Colonic mucosa (tissue), 4 donors: ENCODE measurements around the gene PHLPP2. TPM values are rescaled to one million over a fixed set of nuclear protein-coding genes. Genes with fewer than 3 reads are reported as not detected.

Experiments used
- DNase-seq: peaks from one replicate; pipeline ENCODE4 v3.0.0-alpha.2; 2020
- H3K27ac ChIP-seq: fragments of 200-600 bp; one replicate; pipeline ENCODE4 v1.8.0; 2021
- H3K27me3 ChIP-seq: fragments of 200-600 bp; one replicate; pipeline ENCODE4 v1.8.0; 2021
- H3K36me3 ChIP-seq: fragments of 200-600 bp; one replicate; pipeline ENCODE4 v1.8.0; 2021
- H3K4me1 ChIP-seq: fragments of 200-600 bp; one replicate; pipeline ENCODE4 v1.8.0; 2021; ENCODE audit warnings: mild to moderate bottlenecking
- H3K4me3 ChIP-seq: fragments of 200-600 bp; one replicate; pipeline ENCODE4 v1.8.0; 2021
- H3K9ac ChIP-seq, 2 donors: one replicate each; pipeline ENCODE4 v1.7.0; 2013; ENCODE audit warnings: control low read depth in 2 of 2, low read depth in 2 of 2, low read length in 2 of 2
- H3K9me3 ChIP-seq: fragments of 200-600 bp; one replicate; pipeline ENCODE4 v1.8.0; 2021
- intact Hi-C: fragments of 100-400 bp; cut with DNase I; formaldehyde crosslinking; loops from one replicate; pipeline ENCODE4 v1.14.1; 2022
- total RNA-seq, 2 donors: library from RNA; stranded (reverse); fragmentation: NEBNext Ultra II Directional in 1 of 2; extraction: Animal tissue kit (Norgen Biotek cat#: 25700) in 1 of 2; gene quantifications; one replicate each; pipeline ENCODE4 v1.2.1, GENCODE V29; 2021
- TF ChIP-seq, protein P1 (sequence below): fragments of 200-600 bp; IDR thresholded peaks from one replicate; pipeline ENCODE4 v1.8.0; 2022; ENCODE audit warnings: antibody characterized with exemption, mild to moderate bottlenecking
- donor health status: healthy.
- donor health status: DM: no; HTN: no; CAD: no.
- donor health status: DM: no; HTN: no; CAD: no.

The PHLPP2 gene
- total RNA-seq, 2 donors from 2014 or later = 23.5 to 53.1 TPM

DNA sequence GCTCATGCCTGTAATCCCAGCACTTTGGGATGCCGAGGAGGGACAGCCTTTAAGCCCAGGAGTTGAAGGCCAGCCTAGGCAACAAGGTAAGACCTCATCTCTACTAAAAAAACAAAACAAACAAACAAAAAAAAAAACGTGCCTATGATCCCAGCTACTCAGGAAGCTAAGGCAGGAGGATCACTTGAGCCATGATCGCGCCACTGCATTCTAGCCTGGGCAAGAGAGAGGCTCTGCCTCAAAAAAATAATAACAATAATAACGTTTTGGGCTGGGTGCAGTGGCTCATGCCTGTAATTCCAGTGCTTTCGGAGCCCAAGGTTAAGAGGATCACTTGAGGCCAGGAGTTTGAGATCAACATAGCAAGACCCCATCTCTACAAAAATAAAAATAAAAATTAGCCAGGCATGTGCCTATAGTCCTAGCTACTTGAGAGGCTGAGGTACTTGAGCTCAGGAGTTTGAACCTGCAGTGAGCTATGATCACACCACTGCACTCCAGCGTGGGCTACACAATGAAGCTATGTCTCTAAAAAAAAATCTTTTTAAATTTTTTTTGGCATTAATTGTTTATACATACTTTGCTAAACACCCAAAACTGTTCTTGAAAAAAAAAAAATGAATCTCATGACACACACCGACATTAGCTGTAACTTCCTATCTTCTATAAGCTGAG lies 3.3 kb downstream of the PHLPP2 start:
- H3K36me3 ChIP-seq = no peaks in the 10 kb centered on the region
- no peak for DNase-seq
- H3K9me3 ChIP-seq = no peaks in the 10 kb centered on the region
- no peaks in the 10 kb centered on the region for H3K4me1 ChIP-seq
- TF ChIP-seq, protein P1, sequence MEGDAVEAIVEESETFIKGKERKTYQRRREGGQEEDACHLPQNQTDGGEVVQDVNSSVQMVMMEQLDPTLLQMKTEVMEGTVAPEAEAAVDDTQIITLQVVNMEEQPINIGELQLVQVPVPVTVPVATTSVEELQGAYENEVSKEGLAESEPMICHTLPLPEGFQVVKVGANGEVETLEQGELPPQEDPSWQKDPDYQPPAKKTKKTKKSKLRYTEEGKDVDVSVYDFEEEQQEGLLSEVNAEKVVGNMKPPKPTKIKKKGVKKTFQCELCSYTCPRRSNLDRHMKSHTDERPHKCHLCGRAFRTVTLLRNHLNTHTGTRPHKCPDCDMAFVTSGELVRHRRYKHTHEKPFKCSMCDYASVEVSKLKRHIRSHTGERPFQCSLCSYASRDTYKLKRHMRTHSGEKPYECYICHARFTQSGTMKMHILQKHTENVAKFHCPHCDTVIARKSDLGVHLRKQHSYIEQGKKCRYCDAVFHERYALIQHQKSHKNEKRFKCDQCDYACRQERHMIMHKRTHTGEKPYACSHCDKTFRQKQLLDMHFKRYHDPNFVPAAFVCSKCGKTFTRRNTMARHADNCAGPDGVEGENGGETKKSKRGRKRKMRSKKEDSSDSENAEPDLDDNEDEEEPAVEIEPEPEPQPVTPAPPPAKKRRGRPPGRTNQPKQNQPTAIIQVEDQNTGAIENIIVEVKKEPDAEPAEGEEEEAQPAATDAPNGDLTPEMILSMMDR = no peak
- H3K27ac ChIP-seq = peak overlapping the region; percentile 92
- H3K27me3 ChIP-seq = no peaks in the 10 kb centered on the region
- intact Hi-C loops = no loop called here
- peak overlapping the region in 1 of 2 donors; percentile 53 for H3K9ac ChIP-seq
- H3K4me3 ChIP-seq = no peak overlapping the region

GRCh38 chr16:71712501-71712900 lies 12.0 kb downstream of the PHLPP2 start:
- peaks cover 7% of the 10 kb centered on the region for H3K4me1 ChIP-seq
- no peaks in the 10 kb centered on the region for H3K9me3 ChIP-seq
- TF ChIP-seq, protein P1 = no peak
- H3K27me3 ChIP-seq = no peaks in the 10 kb centered on the region
- H3K9ac ChIP-seq = no peak overlapping the region
- H3K36me3 ChIP-seq = no peaks in the 10 kb centered on the region
- intact Hi-C loops = no loop called here
- H3K4me3 ChIP-seq = no peak overlapping the region
- DNase-seq = no peak
- no peak overlapping the region for H3K27ac ChIP-seq

DNA sequence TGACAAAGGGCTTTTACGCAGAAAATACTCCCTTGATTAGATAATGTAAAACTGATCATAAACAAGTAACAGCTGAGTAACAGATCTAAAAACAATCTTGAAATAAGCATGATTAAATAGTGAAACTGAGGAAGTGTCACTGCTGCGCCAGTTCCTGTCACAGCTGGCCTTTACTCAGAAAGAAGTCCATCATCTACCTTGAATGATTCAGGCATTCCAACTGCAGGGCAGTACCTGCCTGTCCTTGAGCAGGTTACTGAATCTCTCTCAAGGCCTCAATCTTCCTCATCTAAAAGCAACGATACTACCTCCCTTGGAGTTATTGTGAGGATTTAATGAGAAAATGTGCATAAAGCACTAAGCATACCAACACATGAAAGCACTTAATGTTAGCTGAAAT lies 12.7 kb downstream of the PHLPP2 start:
- intact Hi-C loops = no loop called here
- H3K27me3 ChIP-seq = no peaks in the 10 kb centered on the region
- no peak overlapping the region for H3K4me3 ChIP-seq
- H3K9ac ChIP-seq = no peak overlapping the region
- TF ChIP-seq, protein P1 = no peak
- H3K9me3 ChIP-seq = no peaks in the 10 kb centered on the region
- DNase-seq = no peak
- no peaks in the 10 kb centered on the region for H3K36me3 ChIP-seq
- H3K27ac ChIP-seq = no peak overlapping the region
- H3K4me1 ChIP-seq = peaks cover 7% of the 10 kb centered on the region

GRCh38 chr16:71709229-71709781 lies 15.2 kb downstream of the PHLPP2 start:
- Histone ChIP-seq H3K9me3 (no peaks in the 10 kb centered on the region), H3K9ac (peak overlapping the region in 1 of 2 donors; percentile 19), H3K4me3 (no peak overlapping the region), H3K4me1 (peaks cover 7% of the 10 kb centered on the region), H3K36me3 (no peaks in the 10 kb centered on the region), H3K27me3 (no peaks in the 10 kb centered on the region), H3K27ac (peak overlapping the region; percentile 74)
- intact Hi-C loops = no loop called here
- no peak for DNase-seq
- TF ChIP-seq, protein P1 = no peak

- Histone ChIP-seq H3K9ac (no peak overlapping the region), H3K27ac (peak overlapping the region; percentile 74), H3K27me3 (no peaks in the 10 kb centered on the region), H3K4me3 (no peak overlapping the region), H3K4me1 (peaks cover 7% of the 10 kb centered on the region), H3K9me3 (no peaks in the 10 kb centered on the region), H3K36me3 (no peaks in the 10 kb centered on the region)
- no peak for DNase-seq
- TF ChIP-seq, protein P1 = no peak
- intact Hi-C loops = no loop called here
Measured at GRCh38 chr16:71708696-71709095, 15.8 kb downstream of the PHLPP2 start.
